GM12878 (cell line): ENCODE measurements around the gene LMTK2. TPM values are rescaled to one million over a fixed set of nuclear protein-coding genes. Genes with fewer than 3 reads are reported as not detected.
A peak's percentile ranks its signal among the peaks of the same experiment; 100 is the strongest.

Source experiments
- ATAC-seq: fragments of 200-7000 bp; cut with Tn5 transposase; 3 replicates; pipeline ENCODE4 v1.9.1; 2020; ENCODE audit warnings: mild to moderate bottlenecking, moderate library complexity
- BruUV-seq: library from RNA; stranded (reverse); fragments of 400-500 nt; replicated peaks from 2 replicates; lab custom pipeline; 2021; lab: Mats Ljungman, UMichigan
- CTCF ChIA-PET: fragments of 300-600 bp; sonication (Branson Sonifier 250); formaldehyde crosslinking; extraction: SDS; loops from one replicate; lab custom pipeline; 2021; ENCODE audit warnings: inconsistent platforms; lab: Yijun Ruan, JAX
- POLR2A ChIA-PET: fragments of 350-600 bp; formaldehyde crosslinking; extraction: SDS; loops from one replicate; lab custom pipeline; 2021; ENCODE audit warnings: inconsistent platforms; lab: Charles Lee
- RAD21 ChIA-PET: fragments of 300-600 bp; sonication (Branson Sonifier 250); formaldehyde crosslinking; loops from one replicate; lab custom pipeline; 2023; ENCODE audit warnings: antibody characterized with exemption; ENCODE audit not compliant: unreplicated experiment; lab: Charles Lee
- SMC1A ChIA-PET: fragments of 300-600 bp; sonication (Branson Sonifier 250); formaldehyde crosslinking; loops from one replicate; lab custom pipeline; 2023; ENCODE audit not compliant: unreplicated experiment, uncharacterized antibody; lab: Charles Lee
- DNase-seq: peaks from one replicate; pipeline ENCODE4 v3.0.0-alpha.2; 2011; ENCODE audit warnings: low read depth, low spot score
- FAIRE-seq: peaks from 3 replicates; lab custom pipeline; 2011; peaks lifted over from hg19 to GRCh38; lab: Jason Lieb, UNC
- H2AFZ ChIP-seq: 2 replicates; pipeline ENCODE4 v1.6.0; 2011; ENCODE audit warnings: low read depth, low read length, control low read depth; ENCODE audit not compliant: control insufficient read depth
- H3K27ac ChIP-seq: 2 replicates; pipeline ENCODE4 v1.5.1; 2011; ENCODE audit warnings: control low read depth; ENCODE audit not compliant: control insufficient read depth, insufficient read depth
- H3K27me3 ChIP-seq, 2 experiments: replicated peaks in 1 of 2; 2 replicates each; pipeline versions ENCODE4 v1.6.0 to v1.6.1; 2011; ENCODE audit warnings: low read length in 1 of 2; ENCODE audit not compliant: control insufficient read depth in 2 of 2, insufficient read depth in 2 of 2
- H3K36me3 ChIP-seq, 2 experiments: 2 replicates each; pipeline ENCODE4 v1.5.1; 2011; ENCODE audit warnings: low read length in 1 of 2; ENCODE audit not compliant: control insufficient read depth in 2 of 2, insufficient read depth in 2 of 2
- H3K4me1 ChIP-seq: 2 replicates; pipeline ENCODE4 v1.6.1; 2011; ENCODE audit warnings: mild to moderate bottlenecking, low read length, moderate library complexity, mixed read lengths; ENCODE audit not compliant: control insufficient read depth, insufficient read depth
- H3K4me2 ChIP-seq: 2 replicates; pipeline ENCODE4 v1.6.0; 2011; ENCODE audit warnings: control low read depth; ENCODE audit not compliant: control insufficient read depth, insufficient read depth
- H3K4me3 ChIP-seq: fragments of 200-600 bp; sonication (generic); 2 replicates; pipeline ENCODE4 v1.5.1; 2016
- H3K79me2 ChIP-seq: 2 replicates; pipeline ENCODE4 v1.6.0; 2011; ENCODE audit warnings: low read length; ENCODE audit not compliant: control insufficient read depth, insufficient read depth
- H3K9ac ChIP-seq: 2 replicates; pipeline ENCODE4 v1.8.0; 2011; ENCODE audit warnings: low read length, control low read depth, mixed read lengths; ENCODE audit not compliant: control insufficient read depth, insufficient read depth
- H3K9me3 ChIP-seq: replicated peaks from 3 replicates; pipeline ENCODE4 v1.5.1; 2011; ENCODE audit warnings: mild to moderate bottlenecking, low read length; ENCODE audit not compliant: control insufficient read depth, insufficient read depth
- H4K20me1 ChIP-seq: 2 replicates; pipeline ENCODE4 v1.6.0; 2011; ENCODE audit not compliant: control insufficient read depth, insufficient read depth
- CBX5 ChIP-seq: sonication (generic); IDR thresholded peaks from 2 replicates; pipeline ENCODE4 v1.6.1; 2016; ENCODE audit warnings: low read depth, moderate library complexity, mild to moderate bottlenecking, inconsistent platforms
- CEBPB ChIP-seq, 2 experiments: fragments of 150-350 bp in 1 of 2; IDR thresholded peaks; 2 replicates each; pipeline ENCODE4 v1.6.1; 2012 to 2014; ENCODE audit warnings: low read depth in 2 of 2, low read length in 2 of 2, borderline replicate concordance in 1 of 2, inconsistent platforms in 1 of 2
- FOXK2 ChIP-seq: fragments of 450-650 bp; IDR thresholded peaks from 2 replicates; pipeline ENCODE4 v1.6.1; 2017; ENCODE audit warnings: mild to moderate bottlenecking, moderate library complexity
- PAX8 ChIP-seq: fragments of 450-650 bp; IDR thresholded peaks from 2 replicates; pipeline ENCODE4 v1.6.1; 2017; ENCODE audit warnings: mild to moderate bottlenecking, moderate library complexity
- RAD21 ChIP-seq: IDR thresholded peaks from 2 replicates; pipeline ENCODE4 v1.6.1; 2011; ENCODE audit warnings: mild to moderate bottlenecking, low read depth, low read length, moderate library complexity; ENCODE audit not compliant: insufficient read depth
- RELA ChIP-seq: fragments of 450-650 bp; IDR thresholded peaks from 2 replicates; pipeline ENCODE4 v1.8.0; 2014; ENCODE audit warnings: borderline replicate concordance; ENCODE audit not compliant: partially characterized antibody
- ZNF592 ChIP-seq: fragments of 450-650 bp; IDR thresholded peaks from 2 replicates; pipeline ENCODE4 v1.6.1; 2017; ENCODE audit warnings: mild to moderate bottlenecking, moderate library complexity
- WGBS: methylation state at CpG from one replicate; pipeline ENCODE4 v1.1.6; 2016; ENCODE audit warnings: low lambda C conversion rate; ENCODE audit not compliant: insufficient replicate concordance, insufficient coverage; ENCODE audit errors: missing lambda C conversion rate; 5-methylcytosine and 5-hydroxymethylcytosine counted together
- in situ Hi-C: fragments of 300-500 bp; cut with MboI; formaldehyde crosslinking; loops from 9 replicates; pipeline ENCODE4 v1.14.3; 2018; ENCODE audit warnings: mixed read lengths
- intact Hi-C: fragments of 100-400 bp; cut with micrococcal nuclease; formaldehyde crosslinking; loops from one replicate; pipeline ENCODE4 v1.14.2; 2022; ENCODE audit not compliant: unreplicated experiment
- polyA plus RNA-seq, 11 experiments: library from polyadenylated mRNA; depleted of rRNA in 4 of 11; unstranded in 6 of 11; stranded (reverse) in 5 of 11; fragments of >200 nt; fragmentation: Nextera tagmentation in 4 of 11; fragmentation: Illumina TruSeq in 1 of 11; extraction: Ambion mirVana in 4 of 11; extraction: Trizol in 1 of 11; gene quantifications; 1 replicate in 1 of 11; 2 replicates in 10 of 11; pipeline versions ENCODE4 v1.2.1 to v1.2.3, GENCODE V29; 2011 to 2016; ENCODE audit warnings: inconsistent platforms in 2 of 11, missing spikeins in 2 of 11, low read depth in 1 of 11
- total RNA-seq, 4 experiments: library from RNA; depleted of rRNA in 3 of 4; stranded (reverse); fragments of >200 nt in 3 of 4; fragmentation: Illumina TruSeq in 1 of 4; extraction: Trizol in 1 of 4; gene quantifications; 2 replicates each; pipeline versions ENCODE4 v1.2.1 to v1.2.3, GENCODE V29; 2013 to 2021

The LMTK2 gene
- total and polyA plus RNA-seq, 10 of the 15 experiments (the other 5 are each of a cell fraction or from before 2014, with no cell fraction given): 0.68 to 8.7 (median 4.6) TPM

DNA sequence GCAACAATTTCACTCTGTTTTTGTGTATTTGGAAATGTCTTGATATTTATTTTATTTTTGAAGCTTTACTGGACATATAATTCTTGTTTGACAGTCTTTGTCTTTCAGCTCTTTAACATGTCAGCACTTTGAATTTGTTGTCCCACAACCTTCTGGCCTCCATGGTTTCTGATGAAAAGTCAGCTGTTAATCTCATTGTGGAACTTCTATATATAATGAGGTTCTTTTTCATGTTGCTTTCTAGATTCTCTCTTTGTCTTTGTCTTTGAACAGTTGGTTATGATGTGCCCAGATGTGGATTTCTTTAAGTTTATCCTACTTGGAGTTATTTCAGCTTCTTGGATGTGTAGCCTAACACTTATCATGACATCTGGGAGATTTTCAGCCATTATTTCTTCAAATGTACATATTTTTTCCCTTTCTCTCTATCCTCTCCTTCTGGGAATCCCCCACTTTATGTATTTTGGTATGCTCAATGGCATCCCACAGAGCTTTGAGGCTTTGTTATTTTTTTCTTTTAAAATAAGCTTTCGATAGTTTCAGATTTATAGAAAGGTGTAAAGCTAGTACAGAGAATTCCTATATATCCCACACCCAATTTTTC lies 9.5 kb upstream of the LMTK2 start:
- no peak overlapping the region for H3K9ac ChIP-seq
- BruUV-seq: no TSS peak
- no peaks in the 10 kb centered on the region for H3K36me3 ChIP-seq
- no peak for ATAC-seq
- H3K27me3 ChIP-seq: no peaks in the 10 kb centered on the region
- RAD21 ChIA-PET: interaction anchor here (1.0 to 1.5 kb wide), 2 partner anchors 71 to 75 kb away, joined by 3 read pairs; no protein-coding TSS in a partner anchor
- H3K79me2 ChIP-seq: no peaks in the 10 kb centered on the region
- H3K27ac ChIP-seq: no peak overlapping the region
- no peaks in the 10 kb centered on the region for H4K20me1 ChIP-seq
- in situ Hi-C loops: no loop called here
- CTCF ChIA-PET: interaction anchor here (0.6 to 3.0 kb wide), 7 partner anchors 9 to 423 kb away, joined by 3 to 13 read pairs (median 6); partner anchors contain the start of gene LMTK2
- FAIRE-seq: no peak
- peaks cover 3% of the 10 kb centered on the region; the same call in 2 of the 3 replicates for H3K9me3 ChIP-seq
- WGBS: 28% methylated on average over 1 of the region's 1 CpG
- POLR2A ChIA-PET: interaction anchor here (0.5 kb wide), 1 partner anchor 153 kb away, joined by 3 read pairs; no protein-coding TSS in a partner anchor
- no peak overlapping the region for H3K4me2 ChIP-seq
- intact Hi-C loops: no loop called here
- H3K4me3 ChIP-seq: no peak overlapping the region
- no peaks in the 10 kb centered on the region for H3K4me1 ChIP-seq
- TF ChIP-seq RAD21: no peak
- TF ChIP-seq CBX5: peak; percentile 95
- SMC1A ChIA-PET: interaction anchor here (0.9 to 1.9 kb wide), 3 partner anchors 9 to 72 kb away, joined by 4 to 6 read pairs (median 5); partner anchors contain the start of gene LMTK2
- no peak overlapping the region for H2AFZ ChIP-seq
- DNase-seq: no peak

- CTCF ChIA-PET: interaction anchor here (0.9 to 1.4 kb wide), 2 partner anchors 10 to 78 kb away, joined by 3 read pairs; no protein-coding TSS in a partner anchor
- no peak overlapping the region for H2AFZ ChIP-seq
Observed at GRCh38 chr7:98100088-98100487, 6.6 kb upstream of the LMTK2 start.

More at GRCh38 chr7:98100088-98100487, 6.6 kb upstream of the LMTK2 start:
- BruUV-seq: no TSS peak
- Histone ChIP-seq H3K27ac (no peak overlapping the region), H3K9ac (no peak overlapping the region), H3K36me3 (no peaks in the 10 kb centered on the region), H3K4me3 (no peak overlapping the region), H3K4me2 (no peak overlapping the region), H3K4me1 (no peaks in the 10 kb centered on the region), H4K20me1 (no peaks in the 10 kb centered on the region)
- in situ Hi-C loops (no loop called here), intact Hi-C loops (no loop called here)
- 6% methylated on average over 1 of the region's 1 CpG for WGBS
- ChIA-PET POLR2A (no interaction called here), RAD21 (no interaction called here)
- TF ChIP-seq ZNF592 (no peak), CEBPB (IDR thresholded peaks at IDR 0.05; ENCODE audit: borderline replicate concordance in 1 of 2, low read depth in 2 of 2, low read length in 2 of 2) (no peak), RELA (no peak), PAX8 (no peak), FOXK2 (no peak)
- TF ChIP-seq, all 136 proteins: peak for 0
- Histone ChIP-seq H3K27me3 (no peaks in the 10 kb centered on the region), H3K79me2 (no peaks in the 10 kb centered on the region), H3K9me3 (peaks cover 6% of the 10 kb centered on the region; the same call in 2 of the 3 replicates)
- SMC1A ChIA-PET: no interaction called here
- no peak for ATAC-seq
- no peak for DNase-seq
- FAIRE-seq: no peak
